Gastroesophageal sphincter (tissue), 4 donors: ENCODE results near the gene PNPLA1. TPM values are rescaled to one million over a fixed set of nuclear protein-coding genes. Genes with fewer than 3 reads are reported as not detected.

ENCODE experiments used
- ATAC-seq: fragments of 150-250 bp; one replicate; pipeline ENCODE4 v1.9.1; 2016; ENCODE audit warnings: mild to moderate bottlenecking, moderate library complexity
- H3K27ac ChIP-seq, 4 donors: fragments of 200-600 bp; sonication (generic) in 3 of 4; 1 replicate in 3 of 4; 2 replicates in 1 of 4; pipeline ENCODE4 v1.5.1; 2016 to 2019
- H3K27me3 ChIP-seq: fragments of 200-600 bp; sonication (generic); one replicate; pipeline ENCODE4 v1.5.1; 2019
- H3K36me3 ChIP-seq, 2 donors: fragments of 200-600 bp; sonication (generic); one replicate each; pipeline ENCODE4 v1.5.1; 2019; ENCODE audit warnings: control low read depth in 1 of 2
- H3K4me1 ChIP-seq, 3 donors: fragments of 200-600 bp; sonication (generic); 1 replicate in 2 of 3; 2 replicates in 1 of 3; pipeline ENCODE4 v1.5.1; 2016 to 2019; ENCODE audit warnings: control low read depth in 2 of 3
- H3K4me3 ChIP-seq, 2 donors: fragments of 200-600 bp; sonication (generic); one replicate each; pipeline ENCODE4 v1.5.1; 2019; ENCODE audit warnings: mild to moderate bottlenecking in 1 of 2, moderate library complexity in 1 of 2
- H3K9me3 ChIP-seq, 3 donors: fragments of 200-600 bp; sonication (generic); one replicate each; pipeline ENCODE4 v1.5.1; 2017 to 2019; ENCODE audit warnings: control low read depth in 2 of 3
- CTCF ChIP-seq, 4 experiments: fragments of 200-600 bp in 2 of 4; fragments of 450-650 bp in 2 of 4; sonication (generic) in 1 of 4; IDR thresholded peaks; one replicate each; pipeline ENCODE4 v1.5.1; 2017 to 2019; ENCODE audit warnings: antibody characterized with exemption in 4 of 4, mild to moderate bottlenecking in 2 of 4, moderate library complexity in 2 of 4
- EP300 ChIP-seq: sonication (generic); formaldehyde crosslinking; IDR thresholded peaks from one replicate; pipeline ENCODE4 v1.6.1; 2017; ENCODE audit warnings: antibody characterized with exemption, mild to moderate bottlenecking
- POLR2A ChIP-seq, 2 donors: fragments of 450-650 bp; IDR thresholded peaks; one replicate each; pipeline ENCODE4 v1.6.1; 2017; ENCODE audit warnings: antibody characterized with exemption in 2 of 2, mild to moderate bottlenecking in 2 of 2, moderate library complexity in 1 of 2
- POLR2AphosphoS5 ChIP-seq: sonication (generic); formaldehyde crosslinking; IDR thresholded peaks from one replicate; pipeline ENCODE4 v1.6.1; 2017; ENCODE audit warnings: antibody characterized with exemption
- WGBS, 2 donors: methylation state at CpG; one replicate each; pipeline ENCODE4 v1.1.5; 2018; ENCODE audit warnings: low coverage in 1 of 2; 5-methylcytosine and 5-hydroxymethylcytosine counted together
- total RNA-seq, 4 donors: library from RNA; depleted of rRNA; stranded (reverse); fragments of >200 nt; gene quantifications; one replicate each; pipeline ENCODE4 v1.1.0, GENCODE V29; 2016

The PNPLA1 gene
- total RNA-seq, 4 donors from 2014 or later: not detected

GRCh38 chr6:36318690-36319435, 49.0 kb downstream of the PNPLA1 start:
- ATAC-seq: no peak
- no peak overlapping the region for H3K4me3 ChIP-seq
- peaks cover 4% of the 10 kb centered on the region for H3K27me3 ChIP-seq
- TF ChIP-seq POLR2A (IDR thresholded peaks at IDR 0.05) (no peak), CTCF (IDR thresholded peaks at IDR 0.05) (no peak), EP300 (no peak), POLR2AphosphoS5 (no peak)
- no peaks in the 10 kb centered on the region for H3K36me3 ChIP-seq
- WGBS, 2 donors: 85 to 89% methylated on average over 5 of the region's 6 CpGs
- H3K4me1 ChIP-seq: no peaks in the 10 kb centered on the region
- no peak overlapping the region for H3K27ac ChIP-seq
- no peaks in the 10 kb centered on the region for H3K9me3 ChIP-seq

GRCh38 chr6:36319436-36319762, 49.5 kb downstream of the PNPLA1 start:
- H3K27me3 ChIP-seq: peaks cover 4% of the 10 kb centered on the region
- H3K4me1 ChIP-seq: no peaks in the 10 kb centered on the region
- no peak for TF ChIP-seq CTCF (IDR thresholded peaks at IDR 0.05)
- no peak for TF ChIP-seq POLR2A (IDR thresholded peaks at IDR 0.05)
- TF ChIP-seq POLR2AphosphoS5: no peak
- no peak for TF ChIP-seq EP300
- no peak overlapping the region for H3K4me3 ChIP-seq
- H3K9me3 ChIP-seq: no peaks in the 10 kb centered on the region
- no peaks in the 10 kb centered on the region for H3K36me3 ChIP-seq
- ATAC-seq: no peak
- H3K27ac ChIP-seq: no peak overlapping the region
- 87% methylated on average over 5 of the region's 9 CpGs; no CpG with 5 or more reads in 1 of the 2 donors for WGBS, 2 donors

- TF ChIP-seq CTCF (IDR thresholded peaks at IDR 0.05) (no peak), EP300 (no peak), POLR2A (IDR thresholded peaks at IDR 0.05) (no peak), POLR2AphosphoS5 (no peak)
- Histone ChIP-seq H3K4me3 (no peak overlapping the region), H3K4me1 (no peaks in the 10 kb centered on the region), H3K36me3 (no peaks in the 10 kb centered on the region), H3K27ac (no peak overlapping the region), H3K27me3 (peaks cover 4% of the 10 kb centered on the region), H3K9me3 (no peaks in the 10 kb centered on the region)
- no peak for ATAC-seq
- WGBS, 2 donors: 71 to 89% methylated on average over 1 to 2 of the region's 2 CpGs
These were observed 50.0 kb downstream of the PNPLA1 start for GRCh38 chr6:36319821-36320220.

- WGBS, 2 donors: 88 to 90% methylated on average over 3 to 8 of the region's 11 CpGs
- no peak overlapping the region for H3K27ac ChIP-seq
- TF ChIP-seq POLR2AphosphoS5: no peak
- no peak for TF ChIP-seq EP300
- no peak for TF ChIP-seq POLR2A (IDR thresholded peaks at IDR 0.05)
- no peak for TF ChIP-seq CTCF (IDR thresholded peaks at IDR 0.05)
- no peak overlapping the region for H3K4me3 ChIP-seq
- no peaks in the 10 kb centered on the region for H3K9me3 ChIP-seq
- no peaks in the 10 kb centered on the region for H3K4me1 ChIP-seq
- H3K36me3 ChIP-seq: no peaks in the 10 kb centered on the region
- ATAC-seq: no peak
- H3K27me3 ChIP-seq: peaks cover 8% of the 10 kb centered on the region
These were observed 50.6 kb downstream of the PNPLA1 start for GRCh38 chr6:36320475-36320874.

- Histone ChIP-seq H3K9me3 (no peaks in the 10 kb centered on the region), H3K27ac (no peak overlapping the region), H3K27me3 (peaks cover 11% of the 10 kb centered on the region), H3K4me1 (no peaks in the 10 kb centered on the region), H3K36me3 (no peaks in the 10 kb centered on the region), H3K4me3 (no peak overlapping the region)
- no peak for ATAC-seq
- WGBS, 2 donors: 79 to 94% methylated on average over 3 of the region's 3 CpGs
- no peak for TF ChIP-seq POLR2A (IDR thresholded peaks at IDR 0.05)
- no peak for TF ChIP-seq CTCF (IDR thresholded peaks at IDR 0.05)
- TF ChIP-seq EP300: no peak
- TF ChIP-seq POLR2AphosphoS5: no peak
These were observed 52.7 kb downstream of the PNPLA1 start for GRCh38 chr6:36322591-36322990.
